DMS114 treated with DMSO at 0.1 percent for 48 hours (cell line): ENCODE data around the gene CACNA2D3.

Source experiments
- DNase-seq: peaks from one replicate; lab custom pipeline; 2025; ENCODE audit not compliant: unreplicated experiment; lab: John Stamatoyannopoulos, UW

The CACNA2D3 gene

DNA sequence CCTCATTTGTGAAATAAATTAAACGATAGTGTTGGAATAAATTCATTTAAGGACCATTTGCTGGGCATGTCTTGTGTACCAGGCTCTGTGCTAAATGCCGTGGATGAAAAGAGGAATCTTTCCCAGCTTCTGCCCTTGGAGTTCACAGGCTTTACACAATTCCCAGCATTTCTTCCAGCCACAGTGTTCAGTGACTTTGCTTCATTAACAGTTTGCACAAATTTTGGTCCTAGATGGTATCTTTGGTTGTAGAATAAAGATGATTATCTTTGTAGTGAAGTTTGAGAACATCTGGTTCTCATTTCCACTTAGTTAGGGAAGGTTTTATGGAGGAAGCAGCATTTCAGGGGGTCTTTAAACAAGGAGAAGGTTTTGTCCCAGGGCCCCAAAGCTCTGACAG lies 705.4 kb downstream of the CACNA2D3 start:
- DNase-seq = no peak

DNA sequence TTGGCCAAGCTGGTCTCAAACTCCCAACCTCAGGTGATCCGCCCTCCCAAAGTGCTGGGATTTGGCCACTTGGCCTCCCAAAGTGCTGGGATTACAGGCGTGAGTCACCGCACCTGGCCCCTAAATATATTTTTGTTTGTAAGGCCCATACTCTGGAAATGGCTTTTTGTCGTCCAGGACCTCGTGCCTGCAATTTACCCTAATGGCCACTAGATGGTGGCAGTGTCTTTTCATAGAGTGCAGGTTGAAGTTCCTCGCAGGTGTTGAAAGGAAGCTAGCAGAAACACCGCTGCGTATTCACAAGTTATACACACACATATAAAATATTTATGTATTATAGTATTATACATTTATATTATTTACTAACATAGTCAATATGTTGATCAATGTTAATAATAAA lies 708.3 kb downstream of the CACNA2D3 start:
- no peak for DNase-seq

DNA sequence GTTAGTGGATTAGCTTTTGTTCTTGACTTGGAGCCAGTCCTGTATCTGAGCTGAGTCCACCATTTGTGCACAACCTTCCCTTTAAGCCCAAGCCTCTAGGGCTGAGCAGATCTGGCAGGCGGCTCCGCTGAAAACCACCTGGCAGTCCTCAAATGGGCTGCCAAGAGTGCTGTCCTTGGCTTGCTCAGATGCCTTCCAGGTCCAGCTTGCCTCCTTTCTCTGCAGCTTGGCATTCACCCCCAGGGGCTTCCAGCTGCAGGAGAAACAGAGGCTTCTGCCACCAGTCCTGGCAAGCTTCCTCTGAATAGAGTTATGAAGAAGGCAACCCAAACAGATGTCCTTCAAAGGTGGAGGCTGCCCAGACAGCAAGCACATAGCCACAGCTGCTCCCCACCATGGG lies 708.8 kb downstream of the CACNA2D3 start:
- no peak for DNase-seq

DNA sequence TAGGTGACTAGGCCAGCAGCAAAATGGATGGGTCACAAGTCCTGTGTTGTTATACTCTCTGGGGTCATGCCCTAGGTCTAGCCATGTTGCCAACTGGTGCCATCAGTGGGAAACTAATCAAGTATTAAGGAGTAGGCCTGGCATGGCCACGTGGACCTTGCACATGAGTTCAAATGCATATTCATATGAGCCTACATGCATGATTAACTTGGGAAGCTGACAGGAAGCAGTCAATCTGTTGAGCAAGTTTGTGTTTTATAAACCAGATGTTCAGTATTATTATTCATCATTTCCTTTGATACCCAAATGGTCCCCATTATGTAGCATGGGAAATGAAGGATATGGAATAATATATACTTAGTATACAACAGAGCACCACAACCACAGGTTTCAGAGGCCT lies 710.5 kb downstream of the CACNA2D3 start:
- DNase-seq = no peak

DNA sequence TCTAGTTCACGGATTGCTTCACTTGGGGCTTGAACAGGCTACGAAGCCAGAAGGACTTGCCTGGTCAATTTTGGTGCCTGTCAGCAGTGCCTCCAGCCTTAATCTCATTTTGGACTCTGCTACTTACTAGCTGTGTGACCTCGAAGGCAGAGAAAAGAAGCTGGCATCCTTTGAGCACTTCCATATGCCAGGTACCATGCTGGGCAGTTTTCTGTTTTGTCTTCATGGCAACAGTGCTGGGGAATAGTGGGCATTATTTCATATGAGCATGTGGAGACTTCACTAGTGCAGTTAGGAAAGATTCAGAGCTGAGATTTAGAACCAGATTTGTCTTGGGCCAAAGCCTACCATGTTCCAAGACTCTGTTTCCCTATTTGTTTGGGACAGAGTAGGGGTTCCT lies 713.3 kb downstream of the CACNA2D3 start:
- DNase-seq = no peak

DNA sequence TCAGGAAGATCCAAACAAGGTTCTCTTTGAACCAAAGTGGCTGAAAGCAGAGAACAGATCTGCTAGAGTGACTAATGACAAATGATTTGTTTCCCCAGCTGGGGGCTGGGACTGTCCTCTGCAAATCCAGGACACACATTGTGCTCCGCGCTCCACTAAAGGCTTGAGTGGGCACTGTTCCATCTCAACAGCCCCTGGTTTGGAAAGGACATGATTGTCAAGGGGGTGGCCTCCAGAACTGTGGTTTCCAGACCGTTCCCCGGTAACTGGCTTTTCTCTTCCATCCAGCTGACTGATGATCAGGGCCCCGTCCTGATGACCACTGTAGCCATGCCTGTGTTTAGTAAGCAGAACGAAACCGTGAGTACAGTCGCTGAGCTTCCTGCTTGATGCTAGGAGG lies 714.5 kb downstream of the CACNA2D3 start:
- no peak for DNase-seq

DNA sequence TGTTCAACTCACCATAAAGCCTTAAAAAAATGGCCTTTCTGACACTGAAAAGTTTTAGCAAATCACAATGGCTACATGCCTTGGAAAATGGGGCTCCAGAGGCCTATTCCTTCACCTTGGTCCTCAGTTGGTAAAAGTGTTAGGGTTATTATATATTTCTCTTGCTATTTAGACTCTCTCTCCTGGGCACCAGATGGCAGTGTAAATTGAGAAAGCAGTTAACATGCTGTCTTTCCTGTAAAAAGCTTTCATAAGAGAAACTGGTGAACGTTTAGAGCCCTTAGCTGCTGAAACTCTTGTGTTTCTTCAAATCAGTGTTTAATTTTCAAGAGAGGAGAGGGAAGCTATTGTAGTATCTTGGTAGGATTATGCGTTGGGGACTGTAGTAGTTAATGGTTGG lies 715.6 kb downstream of the CACNA2D3 start:
- DNase-seq = peak; percentile 11

DNA sequence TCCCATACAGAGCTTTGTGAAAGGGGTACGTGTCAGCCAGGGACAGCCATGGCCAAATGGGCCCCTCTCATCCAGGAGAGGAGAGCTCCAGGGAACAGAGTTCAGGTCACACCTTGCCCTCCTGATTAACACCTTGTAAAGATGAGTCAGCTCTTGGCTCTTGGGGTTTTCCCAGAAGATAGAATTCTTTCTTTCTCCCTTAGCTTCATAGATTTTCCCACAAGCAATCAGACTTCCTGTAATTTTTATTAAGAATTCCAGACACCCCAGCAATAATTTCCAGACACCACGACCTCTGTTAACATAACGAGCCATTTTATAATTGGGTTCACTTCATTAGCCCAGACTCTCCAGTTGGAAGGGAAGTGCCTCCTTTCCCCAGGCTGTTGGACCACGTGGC lies 719.1 kb downstream of the CACNA2D3 start:
- no peak for DNase-seq

DNA sequence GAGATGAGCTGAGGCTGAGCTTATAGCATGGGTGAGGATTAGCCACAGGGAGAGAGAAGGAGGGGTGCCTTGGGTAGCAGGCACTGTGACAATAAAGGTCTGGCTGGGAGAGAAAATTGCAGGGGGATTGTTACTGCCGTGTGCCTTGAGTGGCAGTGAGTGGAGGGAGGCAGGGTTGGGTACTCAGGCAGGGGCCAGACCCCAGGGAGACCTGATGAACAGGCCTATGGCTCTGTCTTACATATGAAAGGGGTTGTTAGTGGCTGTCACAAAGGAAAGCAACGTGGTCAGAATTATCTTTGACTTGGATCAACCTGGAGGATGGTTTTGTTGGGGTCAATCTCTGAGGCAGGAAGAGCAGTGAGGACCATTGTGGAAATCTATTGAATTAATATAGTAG lies 721.0 kb downstream of the CACNA2D3 start:
- DNase-seq = no peak

DNA sequence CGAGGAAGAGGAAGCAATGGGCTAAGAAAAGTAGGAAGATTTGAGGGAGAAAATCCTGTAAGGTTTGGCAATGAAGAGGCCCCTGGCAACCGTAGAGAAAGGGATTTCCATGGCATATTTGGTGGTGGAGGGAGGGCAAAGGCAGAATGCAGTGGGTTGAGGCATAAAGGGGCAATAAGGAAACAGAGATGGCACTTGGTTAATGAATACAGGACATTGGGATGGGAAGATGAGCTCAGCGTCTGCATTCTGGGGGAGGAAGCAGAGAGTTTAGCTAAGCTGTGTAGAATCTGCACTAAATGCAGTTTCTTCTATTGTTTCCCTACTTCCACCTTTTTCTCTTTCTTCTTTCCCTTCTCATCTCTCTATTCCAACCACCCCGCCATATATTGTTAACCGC lies 721.9 kb downstream of the CACNA2D3 start:
- no peak for DNase-seq

DNA sequence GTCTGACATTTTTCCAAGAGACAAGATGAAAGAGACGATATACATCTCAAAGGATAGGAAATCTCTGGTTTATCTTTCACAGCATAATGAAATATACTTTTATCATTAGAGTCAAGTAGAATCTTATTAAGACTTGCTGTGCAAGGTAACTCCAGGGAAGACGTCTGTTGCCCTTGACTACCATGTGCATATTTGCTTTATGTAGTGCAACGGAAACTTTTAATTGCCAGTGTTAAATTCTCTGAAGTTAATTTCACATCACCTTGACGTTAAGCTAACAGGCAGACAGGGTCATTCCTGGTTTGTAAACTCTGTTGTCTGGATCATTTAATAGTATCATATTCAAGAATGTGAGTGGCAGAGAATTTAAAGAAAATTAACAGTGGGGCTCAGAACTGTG lies 722.7 kb downstream of the CACNA2D3 start:
- DNase-seq = no peak

DNA sequence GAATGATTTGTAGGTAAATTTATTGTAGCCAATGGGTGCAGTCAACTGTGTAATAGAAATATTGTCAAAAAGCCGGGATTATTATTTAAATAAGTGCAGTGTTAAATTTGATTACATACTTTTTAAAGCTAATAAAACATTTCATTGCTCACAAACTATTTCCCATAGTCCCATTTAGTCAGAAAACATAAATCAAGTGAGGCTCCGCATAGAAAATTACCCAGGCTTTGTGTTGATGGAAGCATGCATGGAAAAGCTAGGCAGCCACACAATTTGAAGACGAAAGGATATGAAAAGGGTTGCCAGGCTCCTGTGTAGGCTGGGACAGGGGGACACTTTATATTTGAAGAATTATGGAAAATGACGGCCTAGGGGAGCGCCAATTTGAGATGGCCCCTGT lies 723.2 kb downstream of the CACNA2D3 start:
- no peak for DNase-seq

DNA sequence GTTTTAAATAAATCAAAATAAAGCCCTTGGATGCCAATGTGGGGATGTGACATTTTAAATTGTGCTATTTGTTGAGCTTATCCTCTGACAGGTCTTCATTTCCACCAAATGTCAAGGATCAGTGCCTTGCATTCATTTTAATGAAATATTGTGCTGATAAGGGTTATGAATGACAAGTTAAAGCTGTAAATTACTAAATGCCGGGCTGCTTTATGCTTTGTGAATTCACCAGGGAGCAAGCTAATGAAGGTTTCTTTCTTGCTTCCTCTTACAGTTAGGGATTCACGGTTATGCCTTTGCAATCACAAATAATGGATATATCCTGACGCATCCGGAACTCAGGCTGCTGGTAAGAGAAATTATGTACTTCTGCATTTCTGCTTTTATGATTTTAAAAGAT lies 723.8 kb downstream of the CACNA2D3 start:
- no peak for DNase-seq

DNA sequence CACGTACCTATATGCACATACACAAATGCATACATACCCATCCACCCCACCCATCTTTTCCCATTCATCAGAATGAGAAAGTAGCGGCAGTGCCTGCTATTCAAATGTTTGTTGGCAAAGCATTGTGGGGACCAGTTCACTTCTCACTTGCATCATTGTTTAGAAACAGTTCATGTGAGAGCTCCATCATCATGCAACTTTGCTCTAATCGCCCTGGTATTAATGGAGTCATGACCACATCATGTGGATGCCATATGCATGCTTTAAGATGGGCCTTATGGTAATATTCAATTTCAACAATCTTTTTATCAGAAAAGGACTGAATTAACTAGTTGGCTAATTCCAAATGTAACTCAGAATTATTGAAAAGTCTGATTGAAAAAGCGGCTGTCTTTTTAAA lies 725.0 kb downstream of the CACNA2D3 start:
- DNase-seq = no peak

DNA sequence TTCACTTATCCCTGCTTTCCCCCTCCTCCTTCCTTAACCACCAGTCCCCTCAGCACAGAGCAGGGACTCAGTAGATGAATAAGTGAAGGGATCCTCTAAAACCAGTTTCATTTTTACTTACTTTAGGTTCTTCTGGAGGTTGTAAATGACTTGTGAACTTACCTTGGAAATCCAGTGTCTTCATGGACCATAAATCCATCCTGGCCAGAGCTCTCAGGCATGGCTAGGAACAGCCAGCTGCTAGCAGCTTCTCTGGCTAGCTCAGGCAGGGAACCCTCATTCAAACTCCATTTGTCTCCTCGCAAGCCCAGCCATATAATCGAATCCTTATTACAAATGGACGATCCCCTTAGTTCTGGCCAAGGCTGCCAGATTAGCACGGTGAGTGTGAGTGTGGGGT lies 727.0 kb downstream of the CACNA2D3 start:
- no peak for DNase-seq

DNA sequence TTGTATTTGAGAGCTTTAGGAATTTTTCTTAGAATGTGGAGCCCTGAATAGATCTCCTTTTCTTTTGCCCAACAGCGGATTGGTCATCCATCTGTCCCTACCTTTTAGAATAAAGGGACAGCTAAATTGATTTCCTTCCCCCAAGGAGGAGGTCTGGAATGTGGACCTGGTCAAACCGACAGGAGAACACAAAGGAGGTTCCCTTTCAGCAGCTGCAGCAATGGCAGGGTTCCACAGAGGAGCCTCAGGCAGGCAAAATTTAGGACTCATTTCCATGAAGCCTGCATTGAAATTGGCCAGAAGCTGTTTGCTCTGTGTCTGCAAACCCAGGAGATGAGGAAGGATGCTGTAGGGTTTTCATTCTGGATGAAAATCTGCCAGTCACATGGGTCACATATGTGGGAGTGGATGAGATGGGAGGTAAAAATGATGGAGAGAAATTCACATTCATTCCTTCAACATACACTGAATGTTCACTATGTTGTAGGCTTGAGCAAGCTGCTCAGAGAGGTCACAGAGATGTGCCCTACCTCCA lies 728.2 kb downstream of the CACNA2D3 start:
- DNase-seq = no peak

DNA sequence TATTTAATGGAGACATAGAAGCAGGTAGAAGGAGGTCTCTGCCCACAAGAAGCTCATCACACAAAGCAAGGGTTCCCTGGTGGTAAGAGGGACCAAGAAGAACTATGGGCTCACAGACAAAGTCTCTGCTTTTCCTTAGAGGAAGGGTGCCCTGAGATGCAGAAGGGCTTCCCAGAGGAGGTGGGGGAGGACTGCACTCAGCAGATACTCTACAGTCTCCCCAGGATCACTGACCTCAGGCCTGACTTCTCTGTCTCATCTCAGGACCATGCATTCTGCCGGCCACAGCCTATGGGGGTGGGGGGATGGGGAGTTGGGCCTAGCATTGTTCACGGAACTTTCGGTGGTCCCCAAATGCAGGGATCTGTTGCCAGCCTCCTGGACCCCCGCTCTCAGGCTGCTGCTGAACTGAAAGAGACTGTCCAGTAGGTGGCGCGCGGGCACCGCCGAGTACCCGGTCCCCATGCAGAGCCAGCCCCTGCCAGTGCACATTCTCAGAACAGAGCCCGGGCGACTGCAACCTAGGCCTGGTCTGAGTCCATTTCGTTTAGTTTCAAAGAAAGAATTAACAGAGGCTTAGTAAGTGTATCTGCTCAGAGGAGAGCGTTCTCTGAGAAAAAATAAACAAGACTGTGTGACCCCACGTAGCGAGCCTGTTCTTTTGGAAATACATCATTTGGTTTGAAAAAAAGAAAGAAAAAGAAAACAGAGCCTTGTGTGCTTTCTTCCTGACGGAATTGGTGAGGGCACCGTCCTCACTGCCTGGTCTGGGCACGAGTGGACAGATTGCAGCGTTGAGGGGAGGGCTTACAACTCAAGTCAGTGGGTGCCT lies 731.4 kb downstream of the CACNA2D3 start:
- DNase-seq = peak; percentile 41

DNA sequence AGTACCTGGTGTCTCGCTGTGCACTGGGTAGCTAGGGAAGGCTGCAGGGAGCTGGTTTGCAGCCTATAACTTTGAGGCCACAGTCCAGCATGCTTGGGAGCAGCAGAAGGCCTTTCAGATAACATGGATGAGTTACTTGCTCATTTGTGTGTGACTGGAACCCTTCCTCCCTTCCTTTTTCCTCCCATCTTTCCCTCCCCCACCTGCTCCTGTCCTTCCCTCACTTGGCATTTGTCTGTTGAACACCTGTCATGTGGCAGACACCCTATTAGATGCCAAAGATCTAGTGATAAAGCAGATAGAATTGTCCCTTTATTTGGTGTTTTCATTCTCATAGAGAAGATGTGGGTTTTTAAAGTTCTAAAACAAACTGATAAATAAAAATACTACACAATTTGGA lies 733.9 kb downstream of the CACNA2D3 start:
- DNase-seq = no peak

DNA sequence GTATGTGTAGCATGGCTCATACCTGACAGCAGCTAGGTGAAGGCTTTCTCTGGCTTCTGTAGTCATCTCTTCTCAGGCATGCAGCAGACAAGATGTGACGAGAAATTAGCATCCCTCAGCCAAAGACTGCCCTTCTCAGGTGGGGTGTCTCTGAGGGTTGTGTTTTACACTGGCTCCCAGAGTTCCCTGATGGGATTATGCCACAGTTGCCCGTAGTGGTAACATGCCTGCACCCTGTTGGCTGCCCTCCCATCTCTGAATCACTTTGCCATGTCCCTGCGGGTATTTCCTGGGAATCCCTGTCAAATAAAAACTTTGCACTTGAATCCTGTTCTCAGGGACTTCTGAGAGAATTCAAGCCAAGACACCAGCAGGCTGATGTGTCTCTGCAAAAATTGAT lies 735.0 kb downstream of the CACNA2D3 start:
- DNase-seq = no peak

DNA sequence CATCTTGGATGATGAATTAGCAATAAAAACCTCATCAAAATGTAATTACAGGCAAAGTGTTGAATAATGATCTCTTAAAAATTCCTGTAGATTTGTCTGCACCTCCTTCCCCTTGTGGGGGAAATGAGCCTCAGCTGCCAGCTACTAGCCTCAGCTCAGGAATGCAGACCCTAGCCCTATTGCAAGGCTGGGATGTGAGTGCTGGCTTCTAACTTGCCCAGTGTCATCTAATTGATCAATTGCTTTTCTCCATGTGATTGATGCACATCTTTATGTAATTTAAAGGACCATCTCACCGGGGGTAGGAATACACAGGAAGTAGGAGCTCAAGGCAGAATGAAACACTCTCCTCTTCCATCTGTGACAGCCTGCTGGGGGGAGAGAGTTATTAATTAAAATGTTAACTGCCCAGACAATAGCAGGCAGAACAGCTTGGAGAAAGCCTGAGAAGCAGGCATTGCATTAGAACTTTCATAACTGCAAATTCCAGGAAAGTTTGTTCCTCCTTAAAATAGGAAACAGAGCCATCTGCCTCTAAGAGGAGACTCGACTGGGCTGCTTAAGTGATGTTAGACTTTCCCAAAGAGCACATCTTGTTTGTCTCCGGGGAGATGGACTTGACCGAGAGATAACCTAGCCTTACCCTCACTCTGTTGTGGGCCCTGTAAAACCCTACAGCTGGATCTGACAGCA lies 735.9 kb downstream of the CACNA2D3 start:
- DNase-seq = no peak

DNA sequence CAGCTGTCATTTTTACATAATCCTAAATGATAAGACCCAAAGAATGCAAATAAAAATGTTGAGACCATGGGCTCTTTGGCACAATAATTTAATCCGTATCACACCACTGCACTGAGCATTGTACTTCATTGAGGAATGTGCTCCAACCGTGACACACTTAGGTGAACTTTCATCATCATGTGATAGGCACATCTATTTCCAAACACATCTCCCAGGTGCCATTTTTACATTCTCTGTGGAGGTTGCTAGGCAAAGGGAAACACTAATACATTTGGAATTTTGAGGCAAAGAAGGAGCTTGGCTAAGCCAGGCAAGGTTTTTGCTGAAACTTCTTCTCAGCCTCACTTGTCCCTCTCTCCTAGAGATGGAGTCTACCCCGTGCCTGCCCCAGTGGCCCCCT lies 736.8 kb downstream of the CACNA2D3 start:
- DNase-seq = no peak

DNA sequence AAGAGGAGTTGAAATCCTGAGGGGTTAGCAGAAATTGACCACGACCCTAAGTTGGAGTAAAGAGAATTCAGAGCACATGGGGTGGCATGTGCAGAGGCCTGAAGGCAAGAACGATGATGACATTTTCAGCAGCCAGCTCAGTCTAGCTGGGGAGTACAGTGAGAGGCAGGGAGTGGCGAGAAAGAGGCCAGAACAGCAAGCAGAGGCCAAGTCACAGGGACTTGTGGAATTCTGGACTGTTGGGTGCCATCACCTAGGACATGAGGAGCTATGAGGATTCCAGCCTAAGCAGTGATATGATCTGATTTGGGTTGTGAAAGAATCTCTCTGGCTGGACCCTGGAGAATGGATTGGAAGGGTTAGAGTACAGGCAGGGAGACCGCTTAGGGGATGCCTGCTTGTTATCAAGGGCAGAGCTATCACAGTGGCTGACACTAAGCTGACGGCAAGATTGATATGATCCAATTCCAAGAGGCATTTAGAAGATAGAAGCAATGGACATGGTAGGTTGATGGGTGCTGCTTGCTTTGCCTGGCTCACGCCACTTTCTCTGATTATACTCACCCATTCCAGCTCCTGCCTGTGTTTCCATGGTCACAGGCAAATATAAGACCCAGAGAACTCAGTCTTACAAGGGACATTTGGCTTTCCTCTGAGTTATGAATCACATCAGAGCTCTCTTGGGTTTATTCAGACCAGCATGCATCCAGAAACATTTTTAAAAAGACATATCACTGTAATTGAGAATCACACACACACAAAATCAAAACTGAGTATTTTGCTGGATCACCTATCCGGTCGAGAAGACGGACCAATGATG lies 739.1 kb downstream of the CACNA2D3 start:
- no peak for DNase-seq
